T1000 (cell line): ENCODE data around the gene TPRA1.
A peak's percentile ranks its signal among the peaks of the same experiment; 100 is the strongest.
"Not testable (repeated sequence)": the region's sequence is repeated elsewhere in the genome, so short reads cannot be mapped to it uniquely, and the experiment has no call there.

Source experiments
- DNase-seq: peaks from one replicate; lab custom pipeline; 2025; ENCODE audit warnings: mixed read lengths; lab: John Stamatoyannopoulos, UW

TPRA1 gene

GRCh38 chr3:127616836-127617605 lies 26.5 kb upstream of the TPRA1 start:
- DNase-seq = no peak

- no peak for DNase-seq
Observed at GRCh38 chr3:127615631-127616305, 25.2 kb upstream of the TPRA1 start.

GRCh38 chr3:127614928-127615589 lies 24.5 kb upstream of the TPRA1 start:
- no peak for DNase-seq

- DNase-seq = no peak
Observed at GRCh38 chr3:127613406-127613805, 22.9 kb upstream of the TPRA1 start.

DNA sequence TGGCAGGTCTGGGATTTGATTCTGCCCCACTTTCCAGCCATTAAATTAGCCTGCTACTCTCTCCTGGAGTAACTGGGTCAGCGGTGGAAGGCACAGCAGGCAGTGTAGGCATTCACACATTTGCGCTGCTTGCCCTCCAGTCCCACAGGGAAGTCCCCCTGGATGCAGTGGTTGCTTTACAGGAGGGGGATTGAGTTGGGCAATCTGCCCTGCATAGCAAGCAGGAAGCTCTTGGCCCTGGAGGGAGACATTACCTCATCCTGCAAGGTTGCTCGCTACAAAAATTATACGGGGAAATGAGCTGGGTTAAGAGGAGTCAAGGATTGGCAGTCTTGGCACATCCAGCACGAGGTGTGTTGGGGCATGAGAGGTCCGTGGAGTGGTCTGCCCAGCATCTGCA lies 22.4 kb upstream of the TPRA1 start:
- no peak for DNase-seq

GRCh38 chr3:127611251-127611650 lies 20.7 kb upstream of the TPRA1 start:
- no peak for DNase-seq

- peak; percentile 51 for DNase-seq
Observed at GRCh38 chr3:127610105-127610504, 19.6 kb upstream of the TPRA1 start.

DNA sequence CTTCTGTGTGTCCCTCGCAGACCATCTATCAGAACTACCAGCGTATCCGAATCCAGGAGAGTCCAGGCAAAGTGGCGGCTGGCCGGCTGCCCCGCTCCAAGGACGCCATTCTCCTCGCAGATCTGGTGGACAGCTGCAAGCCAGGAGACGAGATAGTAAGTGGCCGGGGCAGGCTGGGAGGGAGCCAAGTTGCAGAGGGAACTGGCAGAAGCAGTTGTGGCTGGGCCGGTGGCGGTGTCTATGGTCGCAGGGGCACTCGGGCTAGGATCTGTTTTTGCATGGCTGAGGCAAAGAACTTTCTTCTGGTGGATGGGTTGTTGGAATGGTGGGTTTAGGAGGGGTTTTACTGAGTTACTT lies 17.8 kb upstream of the TPRA1 start:
- DNase-seq = no peak

- DNase-seq = no peak
Observed at GRCh38 chr3:127607675-127608361, 17.3 kb upstream of the TPRA1 start.

DNA sequence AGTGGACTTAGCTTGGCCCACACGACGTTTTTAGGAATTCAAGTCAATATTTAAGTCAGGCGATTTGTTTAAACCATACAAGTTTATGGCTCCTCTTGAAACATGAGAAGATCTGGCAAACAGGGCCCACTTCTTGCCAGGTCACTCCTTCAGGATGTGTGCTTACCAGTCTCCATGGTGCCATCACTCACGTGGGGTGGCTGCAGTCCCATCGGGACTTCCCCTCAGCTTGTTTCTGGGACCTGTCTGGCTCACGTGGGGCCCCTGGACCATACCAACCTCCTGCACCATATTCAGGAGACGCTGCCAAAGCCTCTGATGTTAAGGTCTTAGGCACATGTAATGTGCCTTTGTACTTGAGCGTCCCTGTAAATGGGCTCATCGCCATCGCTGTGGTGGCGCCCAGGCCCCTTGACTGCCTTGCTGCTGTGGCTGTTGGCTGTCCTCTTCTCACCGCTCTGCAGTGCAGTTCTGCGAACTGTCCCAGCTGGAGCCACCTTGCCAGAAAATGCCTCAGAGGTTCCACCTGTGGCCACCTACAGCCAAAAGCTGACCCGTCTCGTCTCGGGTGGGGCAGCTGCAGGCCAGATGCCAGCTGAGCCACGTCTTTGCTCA lies 16.6 kb upstream of the TPRA1 start:
- DNase-seq = no peak

GRCh38 chr3:127606086-127606805 lies 15.7 kb upstream of the TPRA1 start:
- DNase-seq = no peak

- not testable (repeated sequence) for DNase-seq
Observed at GRCh38 chr3:127605547-127605946, 15.0 kb upstream of the TPRA1 start.

- no peak for DNase-seq
Observed at GRCh38 chr3:127604546-127605165, 14.1 kb upstream of the TPRA1 start.

DNA sequence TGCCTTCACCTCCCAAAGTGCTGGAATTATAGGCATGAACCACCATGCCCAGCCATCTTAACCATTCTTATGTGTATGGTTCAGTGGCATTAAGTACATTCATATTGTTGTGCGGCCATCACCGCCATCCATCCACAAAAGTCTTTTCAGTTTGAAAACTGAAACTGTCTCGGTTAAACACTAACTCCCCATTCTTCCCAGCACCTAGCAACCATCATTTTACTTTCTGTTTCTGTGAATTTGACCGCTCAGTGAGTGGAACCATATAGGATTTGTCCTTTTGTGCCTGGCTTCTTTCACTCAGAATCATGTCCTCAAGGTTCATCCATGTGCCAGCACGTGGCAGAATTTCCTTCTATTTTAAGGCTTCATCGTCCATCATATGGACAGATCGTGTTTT lies 13.5 kb upstream of the TPRA1 start:
- DNase-seq = no peak

- no peak for DNase-seq
Observed at GRCh38 chr3:127600749-127601456, 10.4 kb upstream of the TPRA1 start.

GRCh38 chr3:127598841-127599570 lies 8.5 kb upstream of the TPRA1 start:
- no peak for DNase-seq

GRCh38 chr3:127597020-127597771 lies 6.7 kb upstream of the TPRA1 start:
- no peak for DNase-seq

- no peak for DNase-seq
Observed at GRCh38 chr3:127595303-127595702, 4.8 kb upstream of the TPRA1 start.

GRCh38 chr3:127593178-127593577 lies 2.6 kb upstream of the TPRA1 start:
- DNase-seq = no peak
